Vagina (tissue), 2 donors: ENCODE data around the gene KCNK2.

Source experiments
- CTCF ChIP-seq, 3 experiments: fragments of 450-650 bp in 2 of 3; fragments of 200-600 bp in 1 of 3; sonication (generic) in 1 of 3; IDR thresholded peaks; one replicate each; pipeline ENCODE4 v1.5.1; 2017 to 2019; ENCODE audit warnings: antibody characterized with exemption in 3 of 3, mild to moderate bottlenecking in 2 of 3, moderate library complexity in 2 of 3
- POLR2A ChIP-seq, 2 donors: fragments of 450-650 bp; IDR thresholded peaks; one replicate each; pipeline ENCODE4 v1.6.1; 2017; ENCODE audit warnings: antibody characterized with exemption in 2 of 2, mild to moderate bottlenecking in 2 of 2, moderate library complexity in 2 of 2
- POLR2AphosphoS5 ChIP-seq, 2 donors: sonication (generic); formaldehyde crosslinking; IDR thresholded peaks; one replicate each; pipeline ENCODE4 v1.9.0; 2017; ENCODE audit warnings: antibody characterized with exemption in 2 of 2, mild to moderate bottlenecking in 2 of 2, low read depth in 1 of 2; ENCODE audit not compliant: insufficient read depth in 1 of 2

- TF ChIP-seq CTCF (IDR thresholded peaks at IDR 0.05), result no peak
- TF ChIP-seq POLR2AphosphoS5 (IDR thresholded peaks at IDR 0.05; ENCODE audit: insufficient read depth in 1 of 2, low read depth in 1 of 2), result no peak
- no peak for TF ChIP-seq POLR2A (IDR thresholded peaks at IDR 0.05)
These were observed 57.6 kb downstream of the KCNK2 start for GRCh38 chr1:215140135-215140534.
